22Rv1 (cell line): ENCODE measurements around the gene KCNT2.
"Not testable (repeated sequence)": the region's sequence is repeated elsewhere in the genome, so short reads cannot be mapped to it uniquely, and the experiment has no call there.

Experiments used
- H3K27ac ChIP-seq: fragments of 450-650 bp; 2 replicates; pipeline ENCODE4 v1.5.1; 2017
- CTCF ChIP-seq: fragments of 450-650 bp; IDR thresholded peaks from 2 replicates; pipeline ENCODE4 v1.5.1; 2017; ENCODE audit warnings: mild to moderate bottlenecking
- ZFX ChIP-seq: fragments of 450-650 bp; IDR thresholded peaks from 2 replicates; pipeline ENCODE4 v1.6.1; 2017; ENCODE audit warnings: antibody characterized with exemption, borderline replicate concordance

KCNT2 gene

GRCh38 chr1:196513821-196514220 lies 94.4 kb downstream of the KCNT2 start:
- TF ChIP-seq ZFX (no peak), CTCF (no peak)
- H3K27ac ChIP-seq, result no peak overlapping the region

GRCh38 chr1:196510451-196510850 lies 97.8 kb downstream of the KCNT2 start:
- H3K27ac ChIP-seq, result no peak overlapping the region
- no peak for TF ChIP-seq CTCF
- TF ChIP-seq ZFX, result no peak

- H3K27ac ChIP-seq, result not testable (repeated sequence)
These were observed 104.0 kb downstream of the KCNT2 start for GRCh38 chr1:196504224-196504623.

- TF ChIP-seq ZFX, result no peak
- no peak for TF ChIP-seq CTCF
- H3K27ac ChIP-seq, result no peak overlapping the region
These were observed 105.8 kb downstream of the KCNT2 start for GRCh38 chr1:196502437-196502836.

GRCh38 chr1:196501760-196502428 lies 106.3 kb downstream of the KCNT2 start:
- H3K27ac ChIP-seq, result no peak overlapping the region
- no peak for TF ChIP-seq ZFX
- no peak for TF ChIP-seq CTCF

GRCh38 chr1:196497817-196498216 lies 110.4 kb downstream of the KCNT2 start:
- H3K27ac ChIP-seq, result no peak overlapping the region
- TF ChIP-seq CTCF, result no peak
- TF ChIP-seq ZFX, result no peak

- TF ChIP-seq ZFX (no peak), CTCF (no peak)
- H3K27ac ChIP-seq, result no peak overlapping the region
These were observed 113.5 kb downstream of the KCNT2 start for GRCh38 chr1:196494766-196495165.

- H3K27ac ChIP-seq, result no peak overlapping the region
- TF ChIP-seq ZFX (no peak), CTCF (no peak)
These were observed 114.4 kb downstream of the KCNT2 start for GRCh38 chr1:196493881-196494280.
